OCI-LY1 (cell line): Measurements from ENCODE around the gene G6PC3.

Experiments
- H2AFZ ChIP-seq: fragments of 200-600 bp; sonication (generic), shearing (Covaris generic); 2 replicates; pipeline ENCODE4 v1.6.0; 2014; ENCODE audit warnings: antibody characterized with exemption, mild to moderate bottlenecking, low read length
- H3F3A ChIP-seq: fragments of 200-600 bp; sonication (generic), shearing (Covaris generic); 2 replicates; pipeline ENCODE4 v1.6.0; 2014; ENCODE audit warnings: mild to moderate bottlenecking, antibody characterized with exemption, low read length, moderate library complexity; ENCODE audit not compliant: insufficient read depth
- H3K27ac ChIP-seq: fragments of 200-600 bp; sonication (generic); 2 replicates; pipeline ENCODE4 v1.5.1; 2014; ENCODE audit warnings: low read length, mixed run types, mild to moderate bottlenecking, low read depth; ENCODE audit not compliant: poor library complexity, severe bottlenecking
- H3K27me3 ChIP-seq: fragments of 200-600 bp; sonication (generic); 2 replicates; pipeline ENCODE4 v1.6.0; 2014; ENCODE audit warnings: antibody characterized with exemption, mild to moderate bottlenecking, low read length, moderate library complexity; ENCODE audit not compliant: insufficient read depth
- H3K36me3 ChIP-seq: fragments of 200-600 bp; sonication (generic); 2 replicates; pipeline ENCODE4 v1.6.1; 2014; ENCODE audit warnings: mild to moderate bottlenecking, antibody characterized with exemption, low read length, moderate library complexity, mixed read lengths; ENCODE audit not compliant: insufficient read depth
- H3K4me1 ChIP-seq: fragments of 200-600 bp; sonication (generic); 2 replicates; pipeline ENCODE4 v1.5.1; 2014; ENCODE audit warnings: mild to moderate bottlenecking, low read length, moderate library complexity; ENCODE audit not compliant: insufficient read depth, severe bottlenecking
- H3K4me2 ChIP-seq: fragments of 200-600 bp; sonication (generic), shearing (Covaris generic); 2 replicates; pipeline ENCODE4 v1.6.1; 2014; ENCODE audit warnings: low read length
- H3K4me3 ChIP-seq: fragments of 200-600 bp; sonication (generic); 2 replicates; pipeline ENCODE4 v1.5.1; 2014; ENCODE audit warnings: low read length, low read depth, mild to moderate bottlenecking, mixed read lengths; ENCODE audit not compliant: poor library complexity, severe bottlenecking
- H3K79me2 ChIP-seq: fragments of 200-600 bp; shearing (Covaris generic); 2 replicates; pipeline ENCODE4 v1.6.1; 2016; ENCODE audit warnings: mixed run types, low read length, mixed read lengths; ENCODE audit not compliant: insufficient read depth
- H3K9ac ChIP-seq: fragments of 200-600 bp; sonication (generic), shearing (Covaris generic); 2 replicates; pipeline ENCODE4 v1.6.1; 2014; ENCODE audit warnings: mild to moderate bottlenecking, low read length, mixed read lengths
- H3K9me2 ChIP-seq: fragments of 200-600 bp; sonication (generic), shearing (Covaris generic); 2 replicates; pipeline ENCODE4 v1.6.1; 2014; ENCODE audit warnings: low read depth, mild to moderate bottlenecking, low read length, mixed read lengths
- H3K9me3 ChIP-seq: fragments of 200-600 bp; shearing (Covaris generic); 2 replicates; pipeline ENCODE4 v1.6.1; 2014; ENCODE audit warnings: low read length, mixed read lengths
- H4K20me1 ChIP-seq: fragments of 200-600 bp; sonication (generic), shearing (Covaris generic); 2 replicates; pipeline ENCODE4 v1.6.0; 2016; ENCODE audit warnings: mild to moderate bottlenecking, low read length; ENCODE audit not compliant: insufficient read depth
- EZH2 ChIP-seq: fragments of 200-600 bp; sonication (generic), shearing (Covaris generic); IDR thresholded peaks from 2 replicates; pipeline ENCODE4 v1.8.0; 2017; ENCODE audit warnings: borderline replicate concordance, mixed run types, mild to moderate bottlenecking, antibody characterized with exemption, low read length, moderate library complexity, mixed read lengths
- TF ChIP-seq, protein P1 (sequence below): fragments of 200-600 bp; sonication (generic), shearing (Covaris generic); IDR thresholded peaks from 2 replicates; pipeline ENCODE4 v1.5.1; 2017; ENCODE audit warnings: mild to moderate bottlenecking, antibody characterized with exemption, low read length, moderate library complexity, mixed read lengths

G6PC3 gene

GRCh38 chr17:44076716-44077594, 6.4 kb downstream of the G6PC3 start:
- H2AFZ ChIP-seq = no peak overlapping the region
- no peaks in the 10 kb centered on the region for H4K20me1 ChIP-seq
- no peak overlapping the region for H3K4me2 ChIP-seq
- TF ChIP-seq, protein P1, sequence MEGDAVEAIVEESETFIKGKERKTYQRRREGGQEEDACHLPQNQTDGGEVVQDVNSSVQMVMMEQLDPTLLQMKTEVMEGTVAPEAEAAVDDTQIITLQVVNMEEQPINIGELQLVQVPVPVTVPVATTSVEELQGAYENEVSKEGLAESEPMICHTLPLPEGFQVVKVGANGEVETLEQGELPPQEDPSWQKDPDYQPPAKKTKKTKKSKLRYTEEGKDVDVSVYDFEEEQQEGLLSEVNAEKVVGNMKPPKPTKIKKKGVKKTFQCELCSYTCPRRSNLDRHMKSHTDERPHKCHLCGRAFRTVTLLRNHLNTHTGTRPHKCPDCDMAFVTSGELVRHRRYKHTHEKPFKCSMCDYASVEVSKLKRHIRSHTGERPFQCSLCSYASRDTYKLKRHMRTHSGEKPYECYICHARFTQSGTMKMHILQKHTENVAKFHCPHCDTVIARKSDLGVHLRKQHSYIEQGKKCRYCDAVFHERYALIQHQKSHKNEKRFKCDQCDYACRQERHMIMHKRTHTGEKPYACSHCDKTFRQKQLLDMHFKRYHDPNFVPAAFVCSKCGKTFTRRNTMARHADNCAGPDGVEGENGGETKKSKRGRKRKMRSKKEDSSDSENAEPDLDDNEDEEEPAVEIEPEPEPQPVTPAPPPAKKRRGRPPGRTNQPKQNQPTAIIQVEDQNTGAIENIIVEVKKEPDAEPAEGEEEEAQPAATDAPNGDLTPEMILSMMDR = no peak
- no peak for TF ChIP-seq EZH2
- H3K4me1 ChIP-seq = peaks cover under 1% of the 10 kb centered on the region
- H3K9me2 ChIP-seq = no peaks in the 10 kb centered on the region
- no peaks in the 10 kb centered on the region for H3K79me2 ChIP-seq
- H3F3A ChIP-seq = no peaks in the 10 kb centered on the region
- no peak overlapping the region for H3K27ac ChIP-seq
- H3K9ac ChIP-seq = no peak overlapping the region
- H3K4me3 ChIP-seq = no peak overlapping the region
- H3K36me3 ChIP-seq = peaks cover 27% of the 10 kb centered on the region
- no peaks in the 10 kb centered on the region for H3K9me3 ChIP-seq
- no peaks in the 10 kb centered on the region for H3K27me3 ChIP-seq

DNA sequence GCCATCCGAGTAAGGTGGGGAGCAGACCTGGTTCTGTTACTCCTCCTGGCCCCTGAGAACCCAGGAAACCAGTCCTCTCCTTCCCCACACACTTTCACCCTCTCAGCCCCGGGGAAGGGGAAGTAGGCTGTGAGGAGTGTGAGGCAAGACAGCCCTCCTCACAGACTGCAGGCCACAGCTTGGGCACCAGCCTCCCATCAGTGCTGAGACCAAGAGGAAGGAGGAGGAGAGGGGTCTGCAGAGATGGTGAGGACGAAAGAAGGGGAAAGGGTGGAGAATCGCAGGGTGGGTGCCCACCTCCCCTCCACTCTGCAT, 7.0 kb downstream of the G6PC3 start:
- Histone ChIP-seq H2AFZ (no peak overlapping the region), H3K4me1 (no peaks in the 10 kb centered on the region), H3K4me3 (no peak overlapping the region), H3F3A (no peaks in the 10 kb centered on the region), H3K9ac (no peak overlapping the region), H3K27ac (no peak overlapping the region), H3K9me3 (no peaks in the 10 kb centered on the region), H4K20me1 (no peaks in the 10 kb centered on the region), H3K4me2 (no peak overlapping the region), H3K36me3 (peaks cover 27% of the 10 kb centered on the region), H3K79me2 (no peaks in the 10 kb centered on the region), H3K27me3 (no peaks in the 10 kb centered on the region), H3K9me2 (no peaks in the 10 kb centered on the region)
- no peak for TF ChIP-seq EZH2

- H3K4me1 ChIP-seq = no peaks in the 10 kb centered on the region
- no peaks in the 10 kb centered on the region for H3F3A ChIP-seq
- no peaks in the 10 kb centered on the region for H4K20me1 ChIP-seq
- H3K4me3 ChIP-seq = no peak overlapping the region
- no peak overlapping the region for H3K9ac ChIP-seq
- no peak overlapping the region for H3K27ac ChIP-seq
- no peaks in the 10 kb centered on the region for H3K79me2 ChIP-seq
- H3K36me3 ChIP-seq = peaks cover 27% of the 10 kb centered on the region
- no peaks in the 10 kb centered on the region for H3K9me2 ChIP-seq
- H3K27me3 ChIP-seq = no peaks in the 10 kb centered on the region
- H3K9me3 ChIP-seq = no peaks in the 10 kb centered on the region
- TF ChIP-seq, protein P1 = no peak
- TF ChIP-seq EZH2 = no peak
- no peak overlapping the region for H3K4me2 ChIP-seq
- H2AFZ ChIP-seq = no peak overlapping the region
These were observed 7.9 kb downstream of the G6PC3 start for GRCh38 chr17:44078412-44078811.
